Smooth muscle cell (in vitro differentiated cells): ENCODE data around the gene HMMR. TPM values are rescaled to one million over a fixed set of nuclear protein-coding genes. Genes with fewer than 3 reads are reported as not detected.
A peak's percentile ranks its signal among the peaks of the same experiment; 100 is the strongest.

Source experiments
- DNase-seq: peaks from one replicate; lab custom pipeline; 2025; ENCODE audit not compliant: unreplicated experiment; lab: John Stamatoyannopoulos, UW
- H2AFZ ChIP-seq: fragments of 200-600 bp; sonication (generic); 2 replicates; pipeline ENCODE4 v1.6.0; 2016; ENCODE audit warnings: antibody characterized with exemption, low read depth, mild to moderate bottlenecking
- H3F3A ChIP-seq: fragments of 200-600 bp; sonication (generic); 2 replicates; pipeline ENCODE4 v1.6.0; 2017; ENCODE audit warnings: antibody characterized with exemption, low read depth
- H3K27ac ChIP-seq: fragments of 200-600 bp; sonication (generic); 2 replicates; pipeline ENCODE4 v1.5.1; 2016; ENCODE audit warnings: low read depth, mild to moderate bottlenecking
- H3K27me3 ChIP-seq: fragments of 200-600 bp; sonication (generic); 2 replicates; pipeline ENCODE4 v1.6.1; 2016; ENCODE audit warnings: low read depth, mild to moderate bottlenecking
- H3K36me3 ChIP-seq: fragments of 200-600 bp; sonication (generic); 2 replicates; pipeline ENCODE4 v1.5.1; 2016; ENCODE audit warnings: low read depth
- H3K4me1 ChIP-seq: fragments of 200-600 bp; sonication (generic); 2 replicates; pipeline ENCODE4 v1.5.1; 2016; ENCODE audit warnings: low read depth
- H3K4me2 ChIP-seq: fragments of 200-600 bp; sonication (generic); 2 replicates; pipeline ENCODE4 v1.6.0; 2016; ENCODE audit warnings: mild to moderate bottlenecking
- H3K4me3 ChIP-seq: fragments of 200-600 bp; sonication (generic); 2 replicates; pipeline ENCODE4 v1.5.1; 2016; ENCODE audit warnings: mild to moderate bottlenecking
- H3K79me2 ChIP-seq: fragments of 200-600 bp; sonication (generic); 2 replicates; pipeline ENCODE4 v1.6.0; 2016; ENCODE audit warnings: low read depth, mild to moderate bottlenecking
- H3K9ac ChIP-seq: fragments of 200-600 bp; sonication (generic); 2 replicates; pipeline ENCODE4 v1.6.0; 2016; ENCODE audit warnings: low read depth
- H3K9me3 ChIP-seq: fragments of 200-600 bp; sonication (generic); replicated peaks from 2 replicates; pipeline ENCODE4 v1.5.1; 2016; ENCODE audit warnings: low read depth
- H4K20me1 ChIP-seq: fragments of 200-600 bp; sonication (generic); 2 replicates; pipeline ENCODE4 v1.6.0; 2016; ENCODE audit warnings: low read depth
- WGBS: methylation state at CpG from one replicate; pipeline ENCODE4 v1.1.7; 2016; ENCODE audit warnings: low lambda C conversion rate; 5-methylcytosine and 5-hydroxymethylcytosine counted together
- polyA plus RNA-seq: library from polyadenylated mRNA; unstranded; fragments of >200 nt; fragmentation: Nextera tagmentation; extraction: Ambion mirVana; gene quantifications from 2 replicates; pipeline ENCODE4 v1.2.1, GENCODE V29; 2016
- total RNA-seq: library from RNA; depleted of rRNA; stranded (reverse); fragments of >200 nt; gene quantifications from 2 replicates; pipeline ENCODE4 v1.2.3, GENCODE V29; 2014
- TF ChIP-seq, protein P1 (sequence below): fragments of 200-600 bp; sonication (generic); IDR thresholded peaks from 2 replicates; pipeline ENCODE4 v1.5.1; 2017; ENCODE audit warnings: borderline replicate concordance, mild to moderate bottlenecking, antibody characterized with exemption; ENCODE audit not compliant: insufficient read depth, poor library complexity, severe bottlenecking

Gene HMMR
- total and polyA plus RNA-seq, 2 experiments from 2014 or later: 6.1 to 6.4 TPM

DNA sequence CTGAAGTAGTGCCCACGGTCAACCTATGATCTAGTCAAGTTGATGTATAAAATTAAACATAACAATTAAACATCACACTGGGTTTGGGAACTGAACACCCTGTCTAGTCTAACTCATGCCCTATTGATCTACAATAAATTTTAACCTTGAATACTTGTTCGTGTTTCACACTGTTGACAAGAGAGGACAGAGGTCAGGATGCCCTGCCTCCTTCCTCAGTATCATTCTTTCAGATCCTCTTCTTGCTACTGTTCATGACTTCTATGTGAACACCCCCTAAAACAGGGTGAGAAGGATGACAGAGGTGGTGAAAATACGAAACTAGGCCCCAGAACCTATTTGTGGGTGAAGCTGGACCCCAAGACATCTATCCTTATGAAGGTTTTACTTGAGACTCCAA is 36.9 kb downstream of the HMMR start:
- 93% methylated on average over 3 of the region's 3 CpGs for WGBS
- no peaks in the 10 kb centered on the region for H3K9me3 ChIP-seq

DNA sequence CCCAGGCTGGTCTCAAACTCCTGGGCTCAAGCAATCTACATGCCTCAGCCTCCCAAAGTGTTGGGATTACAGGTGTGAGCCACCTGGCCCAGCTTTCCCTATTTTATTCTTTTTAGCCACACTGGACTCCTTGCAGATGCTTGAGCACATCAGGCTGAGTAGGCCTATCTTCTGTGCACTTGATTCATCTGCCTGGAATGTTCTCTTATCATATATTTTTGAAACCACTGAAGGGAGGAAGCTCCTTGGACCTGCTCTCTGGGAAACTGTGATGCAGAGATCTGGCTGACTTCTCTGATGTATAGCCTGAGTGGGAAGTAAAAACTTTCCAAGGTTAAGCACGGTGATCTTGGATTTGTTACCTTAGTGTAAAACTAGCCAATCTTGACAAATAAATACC is 38.5 kb downstream of the HMMR start:
- H3K79me2 ChIP-seq: no peaks in the 10 kb centered on the region
- no peak overlapping the region for H3K4me2 ChIP-seq
- H3K4me1 ChIP-seq: peaks cover 12% of the 10 kb centered on the region
- 24% methylated on average over 1 of the region's 1 CpG for WGBS
- TF ChIP-seq, protein P1, sequence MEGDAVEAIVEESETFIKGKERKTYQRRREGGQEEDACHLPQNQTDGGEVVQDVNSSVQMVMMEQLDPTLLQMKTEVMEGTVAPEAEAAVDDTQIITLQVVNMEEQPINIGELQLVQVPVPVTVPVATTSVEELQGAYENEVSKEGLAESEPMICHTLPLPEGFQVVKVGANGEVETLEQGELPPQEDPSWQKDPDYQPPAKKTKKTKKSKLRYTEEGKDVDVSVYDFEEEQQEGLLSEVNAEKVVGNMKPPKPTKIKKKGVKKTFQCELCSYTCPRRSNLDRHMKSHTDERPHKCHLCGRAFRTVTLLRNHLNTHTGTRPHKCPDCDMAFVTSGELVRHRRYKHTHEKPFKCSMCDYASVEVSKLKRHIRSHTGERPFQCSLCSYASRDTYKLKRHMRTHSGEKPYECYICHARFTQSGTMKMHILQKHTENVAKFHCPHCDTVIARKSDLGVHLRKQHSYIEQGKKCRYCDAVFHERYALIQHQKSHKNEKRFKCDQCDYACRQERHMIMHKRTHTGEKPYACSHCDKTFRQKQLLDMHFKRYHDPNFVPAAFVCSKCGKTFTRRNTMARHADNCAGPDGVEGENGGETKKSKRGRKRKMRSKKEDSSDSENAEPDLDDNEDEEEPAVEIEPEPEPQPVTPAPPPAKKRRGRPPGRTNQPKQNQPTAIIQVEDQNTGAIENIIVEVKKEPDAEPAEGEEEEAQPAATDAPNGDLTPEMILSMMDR: no peak
- H3K4me3 ChIP-seq: no peak overlapping the region
- H3K9ac ChIP-seq: no peak overlapping the region
- H4K20me1 ChIP-seq: no peaks in the 10 kb centered on the region
- no peak for DNase-seq
- H3K9me3 ChIP-seq: no peaks in the 10 kb centered on the region
- H2AFZ ChIP-seq: no peak overlapping the region
- peak overlapping the region; percentile 18 for H3K27ac ChIP-seq
- H3K36me3 ChIP-seq: no peaks in the 10 kb centered on the region
- H3K27me3 ChIP-seq: no peaks in the 10 kb centered on the region
- peaks cover 16% of the 10 kb centered on the region for H3F3A ChIP-seq

More for the DNA sequence above, 36.9 kb downstream of the HMMR start:
- Histone ChIP-seq H3K4me2 (no peak overlapping the region), H3F3A (peaks cover 3% of the 10 kb centered on the region), H3K36me3 (no peaks in the 10 kb centered on the region), H3K9ac (no peak overlapping the region), H3K27ac (no peak overlapping the region), H4K20me1 (no peaks in the 10 kb centered on the region), H3K4me3 (no peak overlapping the region), H2AFZ (no peak overlapping the region), H3K79me2 (no peaks in the 10 kb centered on the region), H3K4me1 (peaks cover under 1% of the 10 kb centered on the region), H3K27me3 (no peaks in the 10 kb centered on the region)
- no peak for DNase-seq
- TF ChIP-seq, protein P1: no peak

DNA sequence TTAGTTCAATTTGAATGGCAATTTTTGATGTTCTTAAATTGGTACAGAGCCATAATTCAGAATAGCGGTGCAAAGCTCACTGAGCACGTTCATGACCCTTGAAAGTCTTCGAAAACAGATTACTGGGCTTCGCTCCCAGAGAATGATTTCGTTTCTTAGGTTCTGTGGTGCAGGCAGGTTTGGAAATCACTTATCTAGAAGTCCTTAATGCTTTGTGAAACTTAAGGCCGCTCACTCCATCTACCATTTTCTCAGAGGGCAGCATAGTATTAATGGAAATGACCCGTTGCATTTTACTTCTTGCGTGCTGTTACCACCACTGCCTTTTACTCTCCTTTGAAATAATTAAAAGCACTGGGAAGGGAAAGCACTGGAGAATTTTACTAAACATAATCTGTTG is 42.1 kb downstream of the HMMR start:
- TF ChIP-seq, protein P1: no peak
- Histone ChIP-seq H3K4me2 (peak overlapping the region; percentile 94), H3K27me3 (no peaks in the 10 kb centered on the region), H4K20me1 (peaks cover 16% of the 10 kb centered on the region), H3K4me3 (peak overlapping the region; percentile 74), H2AFZ (peak overlapping the region; percentile 93), H3K79me2 (peaks cover 15% of the 10 kb centered on the region), H3K36me3 (no peaks in the 10 kb centered on the region), H3K4me1 (peaks cover 34% of the 10 kb centered on the region), H3F3A (peaks cover 29% of the 10 kb centered on the region), H3K9me3 (no peaks in the 10 kb centered on the region), H3K9ac (peak overlapping the region; percentile 93), H3K27ac (peak overlapping the region; percentile 94)
- DNase-seq: no peak
- 76% methylated on average over 8 of the region's 8 CpGs for WGBS
